ENCODE results near the gene RAP2B.
A peak's percentile ranks its signal among the peaks of the same experiment; 100 is the strongest.

Gene RAP2B

GRCh38 chr3:153160451-153161137 lies 1.4 kb upstream of the RAP2B start:
- peak; percentile 41 to 42 for DNase-seq (ENCODE audit: low read depth in 2 of 2)

GRCh38 chr3:153161138-153161713 lies 800 bp upstream of the RAP2B start:
- DNase-seq (ENCODE audit: low read depth in 2 of 2) = peak; percentile 74 to 81

GRCh38 chr3:153162513-153163392 lies 727 bp downstream of the RAP2B start:
- peak in 1 of 2 donors; percentile 20 for DNase-seq (ENCODE audit: low read depth in 2 of 2)

- no peak for DNase-seq (ENCODE audit: low read depth in 2 of 2)
These were observed 1.3 kb downstream of the RAP2B start for GRCh38 chr3:153163393-153163724.

GRCh38 chr3:153163756-153164550 lies 1.9 kb downstream of the RAP2B start:
- DNase-seq (ENCODE audit: low read depth in 2 of 2) = no peak

- no peak for DNase-seq (ENCODE audit: low read depth in 2 of 2)
These were observed 3.2 kb downstream of the RAP2B start for GRCh38 chr3:153165261-153165681.

- no peak for DNase-seq (ENCODE audit: low read depth in 2 of 2)
These were observed 4.2 kb downstream of the RAP2B start for GRCh38 chr3:153166206-153166605.

- no peak for DNase-seq (ENCODE audit: low read depth in 2 of 2)
These were observed 4.8 kb downstream of the RAP2B start for GRCh38 chr3:153166796-153167195.

GRCh38 chr3:153169793-153170383 lies 7.9 kb downstream of the RAP2B start:
- no peak for DNase-seq (ENCODE audit: low read depth in 2 of 2)

GRCh38 chr3:153171256-153171655 lies 9.2 kb downstream of the RAP2B start:
- DNase-seq (ENCODE audit: low read depth in 2 of 2) = no peak

GRCh38 chr3:153171918-153172317 lies 9.9 kb downstream of the RAP2B start:
- no peak for DNase-seq (ENCODE audit: low read depth in 2 of 2)

GRCh38 chr3:153172796-153173757 lies 11.1 kb downstream of the RAP2B start:
- no peak for DNase-seq (ENCODE audit: low read depth in 2 of 2)

GRCh38 chr3:153173758-153174516 lies 11.9 kb downstream of the RAP2B start:
- DNase-seq (ENCODE audit: low read depth in 2 of 2) = no peak

- no peak for DNase-seq (ENCODE audit: low read depth in 2 of 2)
These were observed 14.2 kb downstream of the RAP2B start for GRCh38 chr3:153176197-153176596.

- no peak for DNase-seq (ENCODE audit: low read depth in 2 of 2)
These were observed 18.9 kb downstream of the RAP2B start for GRCh38 chr3:153180860-153181372.

GRCh38 chr3:153182501-153183293 lies 20.7 kb downstream of the RAP2B start:
- no peak for DNase-seq (ENCODE audit: low read depth in 2 of 2)

- no peak for DNase-seq (ENCODE audit: low read depth in 2 of 2)
These were observed 28.9 kb downstream of the RAP2B start for GRCh38 chr3:153190923-153191322.

GRCh38 chr3:153192327-153192726 lies 30.3 kb downstream of the RAP2B start:
- no peak for DNase-seq (ENCODE audit: low read depth in 2 of 2)
